Measurements from ENCODE around the gene NR1I2.

The NR1I2 gene

GRCh38 chr3:119781330-119782198 lies at the start of gene NR1I2:
TSS of gene NR1I2 (plus strand) at chr3:119782101.
- DNase-seq, result no peak

GRCh38 chr3:119733812-119734211 lies 48.1 kb upstream of the NR1I2 start:
- no peak for DNase-seq

GRCh38 chr3:119738741-119739140 lies 43.2 kb upstream of the NR1I2 start:
- DNase-seq, result peak; percentile 83

GRCh38 chr3:119741657-119742590 lies 40.0 kb upstream of the NR1I2 start:
- DNase-seq, result peak; percentile 65

- DNase-seq, result no peak
These were observed 38.0 kb upstream of the NR1I2 start for GRCh38 chr3:119743921-119744320.

GRCh38 chr3:119745942-119746341 lies 36.0 kb upstream of the NR1I2 start:
- DNase-seq, result no peak

GRCh38 chr3:119746423-119746822 lies 35.5 kb upstream of the NR1I2 start:
- no peak for DNase-seq

- no peak for DNase-seq
These were observed 34.5 kb upstream of the NR1I2 start for GRCh38 chr3:119747357-119747756.

GRCh38 chr3:119748991-119749390 lies 32.9 kb upstream of the NR1I2 start:
- no peak for DNase-seq

- DNase-seq, result no peak
These were observed 30.5 kb upstream of the NR1I2 start for GRCh38 chr3:119751423-119751822.

GRCh38 chr3:119759962-119760361 lies 21.9 kb upstream of the NR1I2 start:
- DNase-seq, result peak; percentile 19

- no peak for DNase-seq
These were observed 19.0 kb upstream of the NR1I2 start for GRCh38 chr3:119762876-119763275.

- no peak for DNase-seq
These were observed 18.4 kb upstream of the NR1I2 start for GRCh38 chr3:119763466-119763865.

GRCh38 chr3:119765239-119765638 lies 16.7 kb upstream of the NR1I2 start:
- no peak for DNase-seq

- DNase-seq, result no peak
These were observed 13.8 kb upstream of the NR1I2 start for GRCh38 chr3:119767936-119768601.

- no peak for DNase-seq
These were observed 13.1 kb upstream of the NR1I2 start for GRCh38 chr3:119768668-119769393.

- DNase-seq, result peak; percentile 28
These were observed 12.3 kb upstream of the NR1I2 start for GRCh38 chr3:119769394-119770149.

- peak; percentile 47 for DNase-seq
These were observed 7.5 kb upstream of the NR1I2 start for GRCh38 chr3:119774444-119774843.

GRCh38 chr3:119776304-119776703 lies 5.6 kb upstream of the NR1I2 start:
- no peak for DNase-seq

GRCh38 chr3:119778176-119778575 lies 3.7 kb upstream of the NR1I2 start:
- DNase-seq, result no peak

GRCh38 chr3:119778811-119779210 lies 3.1 kb upstream of the NR1I2 start:
- no peak for DNase-seq
